HG02885 (cell line): ENCODE data around the gene MOB3B.
A peak's percentile ranks its signal among the peaks of the same experiment; 100 is the strongest.

Experiments
- ATAC-seq: cut with Tn5 transposase; IDR thresholded peaks from one replicate; pipeline ENCODE4 v1.9.1; 2021; ENCODE audit warnings: mild to moderate bottlenecking; ENCODE audit not compliant: unreplicated experiment, poor library complexity

The MOB3B gene

GRCh38 chr9:27351438-27351837 is 178.2 kb downstream of the MOB3B start:
- ATAC-seq = no peak

- ATAC-seq = no peak
Measured at GRCh38 chr9:27350382-27350976, 179.1 kb downstream of the MOB3B start.

- ATAC-seq = no peak
Measured at GRCh38 chr9:27349698-27350080, 179.9 kb downstream of the MOB3B start.

GRCh38 chr9:27348785-27349697 is 180.6 kb downstream of the MOB3B start:
- ATAC-seq = no peak

- ATAC-seq = no peak
Measured at GRCh38 chr9:27347889-27348288, 181.7 kb downstream of the MOB3B start.

GRCh38 chr9:27344776-27345175 is 184.8 kb downstream of the MOB3B start:
- no peak for ATAC-seq

- peak; percentile 65 for ATAC-seq
Measured at GRCh38 chr9:27341545-27342294, 187.9 kb downstream of the MOB3B start.

GRCh38 chr9:27340961-27341511 is 188.6 kb downstream of the MOB3B start:
- peak; percentile 3 for ATAC-seq

GRCh38 chr9:27340285-27340674 is 189.3 kb downstream of the MOB3B start:
- ATAC-seq = no peak

- no peak for ATAC-seq
Measured at GRCh38 chr9:27339661-27340284, 189.8 kb downstream of the MOB3B start.

- ATAC-seq = no peak
Measured at GRCh38 chr9:27338527-27338903, 191.1 kb downstream of the MOB3B start.

GRCh38 chr9:27337833-27338526 is 191.6 kb downstream of the MOB3B start:
- ATAC-seq = no peak

- ATAC-seq = no peak
Measured at GRCh38 chr9:27337236-27337635, 192.4 kb downstream of the MOB3B start.

GRCh38 chr9:27336829-27337228 is 192.8 kb downstream of the MOB3B start:
- no peak for ATAC-seq

- no peak for ATAC-seq
Measured at GRCh38 chr9:27336126-27336525, 193.5 kb downstream of the MOB3B start.

GRCh38 chr9:27335075-27335474 is 194.5 kb downstream of the MOB3B start:
- no peak for ATAC-seq

GRCh38 chr9:27333241-27334052 is 196.2 kb downstream of the MOB3B start:
- peak; percentile 87 for ATAC-seq

GRCh38 chr9:27331393-27331792 is 198.2 kb downstream of the MOB3B start:
- no peak for ATAC-seq

GRCh38 chr9:27329291-27329690 is 200.3 kb downstream of the MOB3B start:
- no peak for ATAC-seq
